ENCODE results near the gene XXYLT1.

- TF ChIP-seq, protein P1, sequence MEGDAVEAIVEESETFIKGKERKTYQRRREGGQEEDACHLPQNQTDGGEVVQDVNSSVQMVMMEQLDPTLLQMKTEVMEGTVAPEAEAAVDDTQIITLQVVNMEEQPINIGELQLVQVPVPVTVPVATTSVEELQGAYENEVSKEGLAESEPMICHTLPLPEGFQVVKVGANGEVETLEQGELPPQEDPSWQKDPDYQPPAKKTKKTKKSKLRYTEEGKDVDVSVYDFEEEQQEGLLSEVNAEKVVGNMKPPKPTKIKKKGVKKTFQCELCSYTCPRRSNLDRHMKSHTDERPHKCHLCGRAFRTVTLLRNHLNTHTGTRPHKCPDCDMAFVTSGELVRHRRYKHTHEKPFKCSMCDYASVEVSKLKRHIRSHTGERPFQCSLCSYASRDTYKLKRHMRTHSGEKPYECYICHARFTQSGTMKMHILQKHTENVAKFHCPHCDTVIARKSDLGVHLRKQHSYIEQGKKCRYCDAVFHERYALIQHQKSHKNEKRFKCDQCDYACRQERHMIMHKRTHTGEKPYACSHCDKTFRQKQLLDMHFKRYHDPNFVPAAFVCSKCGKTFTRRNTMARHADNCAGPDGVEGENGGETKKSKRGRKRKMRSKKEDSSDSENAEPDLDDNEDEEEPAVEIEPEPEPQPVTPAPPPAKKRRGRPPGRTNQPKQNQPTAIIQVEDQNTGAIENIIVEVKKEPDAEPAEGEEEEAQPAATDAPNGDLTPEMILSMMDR (IDR thresholded peaks at IDR 0.05) = no peak
- TF ChIP-seq EZH2 (IDR thresholded peaks at IDR 0.05) = no peak
Measured at GRCh38 chr3:195189821-195190220, 81.1 kb downstream of the XXYLT1 start.
